H9 (cell line): ENCODE measurements around the gene C16orf90. TPM values are rescaled to one million over a fixed set of nuclear protein-coding genes. Genes with fewer than 3 reads are reported as not detected.

ENCODE experiments used
- DNase-seq: peaks from one replicate; pipeline ENCODE4 v3.0.0-alpha.2; 2017
- H2AFZ ChIP-seq: one replicate; pipeline ENCODE4 v1.6.1; 2013; ENCODE audit warnings: mild to moderate bottlenecking, low read length, control low read depth, moderate library complexity
- H2AK5ac ChIP-seq: 2 replicates; pipeline ENCODE4 v1.6.1; 2013; ENCODE audit warnings: low read length, control low read depth, mixed read lengths; ENCODE audit not compliant: insufficient read length
- H2BK120ac ChIP-seq: one replicate; pipeline ENCODE4 v1.6.1; 2013; ENCODE audit warnings: low read depth, mild to moderate bottlenecking, low read length, control low read depth, inconsistent platforms; ENCODE audit not compliant: poor library complexity, severe bottlenecking
- H2BK12ac ChIP-seq: 2 replicates; pipeline ENCODE4 v1.6.1; 2013; ENCODE audit warnings: low read length, control low read depth, mixed read lengths, low read depth; ENCODE audit not compliant: insufficient read length
- H2BK15ac ChIP-seq: 2 replicates; pipeline ENCODE4 v1.6.1; 2013; ENCODE audit warnings: low read depth, low read length, control low read depth
- H2BK20ac ChIP-seq: one replicate; pipeline ENCODE4 v1.6.1; 2013; ENCODE audit warnings: low read depth, mild to moderate bottlenecking, low read length, control low read depth, inconsistent platforms; ENCODE audit not compliant: poor library complexity, severe bottlenecking
- H2BK5ac ChIP-seq: 2 replicates; pipeline ENCODE4 v1.6.1; 2013; ENCODE audit warnings: low read length, control low read depth, mixed read lengths; ENCODE audit not compliant: insufficient read length
- H3K14ac ChIP-seq: 2 replicates; pipeline ENCODE4 v1.6.1; 2013; ENCODE audit warnings: low read length, control low read depth; ENCODE audit not compliant: insufficient read depth
- H3K18ac ChIP-seq: 2 replicates; pipeline ENCODE4 v1.6.1; 2013; ENCODE audit warnings: low read depth, mild to moderate bottlenecking, mixed read lengths, low read length, control low read depth; ENCODE audit not compliant: insufficient read length
- H3K23ac ChIP-seq: 2 replicates; pipeline ENCODE4 v1.6.1; 2013; ENCODE audit warnings: low read length, control low read depth, mixed read lengths, low read depth; ENCODE audit not compliant: insufficient read length
- H3K23me2 ChIP-seq: 2 replicates; pipeline ENCODE4 v1.6.1; 2013; ENCODE audit warnings: low read depth, mild to moderate bottlenecking, mixed read lengths, low read length, control low read depth; ENCODE audit not compliant: insufficient read length, poor library complexity, severe bottlenecking
- H3K27ac ChIP-seq: 2 replicates; pipeline ENCODE4 v1.5.1; 2013; ENCODE audit warnings: low read length, control low read depth, mixed read lengths, low read depth; ENCODE audit not compliant: insufficient read length
- H3K27me3 ChIP-seq: 2 replicates; pipeline ENCODE4 v1.6.1; 2013; ENCODE audit warnings: low read length, control low read depth, inconsistent platforms; ENCODE audit not compliant: insufficient read depth
- H3K4ac ChIP-seq: 2 replicates; pipeline ENCODE4 v1.6.1; 2013; ENCODE audit warnings: low read depth, mild to moderate bottlenecking, control low read depth, inconsistent platforms, low read length, moderate library complexity
- H3K4me1 ChIP-seq: 2 replicates; pipeline ENCODE4 v1.6.1; 2013; ENCODE audit warnings: low read length, control low read depth, inconsistent platforms; ENCODE audit not compliant: insufficient read depth
- H3K4me2 ChIP-seq: 2 replicates; pipeline ENCODE4 v1.6.1; 2013; ENCODE audit warnings: low read length, control low read depth, mixed read lengths; ENCODE audit not compliant: insufficient read length, insufficient read depth
- H3K56ac ChIP-seq: 2 replicates; pipeline ENCODE4 v1.6.1; 2013; ENCODE audit warnings: low read depth, mild to moderate bottlenecking, mixed read lengths, low read length, control low read depth; ENCODE audit not compliant: insufficient read length
- H3K79me1 ChIP-seq: 2 replicates; pipeline ENCODE4 v1.6.1; 2013; ENCODE audit warnings: low read depth, mild to moderate bottlenecking, moderate library complexity, low read length, control low read depth, inconsistent platforms; ENCODE audit not compliant: insufficient read depth, poor library complexity, severe bottlenecking
- H3K79me2 ChIP-seq: 2 replicates; pipeline ENCODE4 v1.6.1; 2013; ENCODE audit warnings: low read length, control low read depth, inconsistent platforms; ENCODE audit not compliant: insufficient read depth
- H3K9ac ChIP-seq: 2 replicates; pipeline ENCODE4 v1.6.1; 2013; ENCODE audit warnings: low read length, control low read depth, mixed read lengths; ENCODE audit not compliant: insufficient read length; ENCODE audit errors: extremely low read depth
- H3K9me3 ChIP-seq: one replicate; pipeline ENCODE4 v1.6.1; 2013; ENCODE audit warnings: low read depth, low read length, inconsistent platforms; ENCODE audit not compliant: control insufficient read depth
- H3T11ph ChIP-seq: one replicate; pipeline ENCODE4 v1.6.1; 2013; ENCODE audit warnings: mild to moderate bottlenecking, low read length, control low read depth, inconsistent platforms
- H4K20me1 ChIP-seq: one replicate; pipeline ENCODE4 v1.6.1; 2013; ENCODE audit not compliant: control insufficient read depth, insufficient read length, insufficient read depth
- H4K5ac ChIP-seq: 2 replicates; pipeline ENCODE4 v1.6.1; 2013; ENCODE audit warnings: low read depth, mild to moderate bottlenecking, mixed read lengths, low read length, control low read depth; ENCODE audit not compliant: insufficient read length
- H4K8ac ChIP-seq: replicated peaks from 2 replicates; pipeline ENCODE4 v1.6.1; 2013; ENCODE audit warnings: low read length, control low read depth, mixed read lengths, low read depth; ENCODE audit not compliant: insufficient read length
- H4K91ac ChIP-seq: 2 replicates; pipeline ENCODE4 v1.6.1; 2013; ENCODE audit warnings: low read depth, mild to moderate bottlenecking, moderate library complexity, mixed read lengths, low read length, control low read depth; ENCODE audit not compliant: insufficient read length
- H3K27ac Mint-ChIP-seq, 3 experiments: 2 replicates in 2 of 3; 3 replicates in 1 of 3; pipeline ENCODE4 v1.8.0; 2020 to 2021; ENCODE audit warnings: mixed read lengths in 3 of 3, mild to moderate bottlenecking in 1 of 3, moderate library complexity in 1 of 3
- H3K27me3 Mint-ChIP-seq: 2 replicates; pipeline ENCODE4 v1.8.0; 2021; ENCODE audit warnings: low read depth, mild to moderate bottlenecking, moderate library complexity, mixed read lengths
- H3K36me3 Mint-ChIP-seq, 3 experiments: 2 replicates in 2 of 3; 3 replicates in 1 of 3; pipeline ENCODE4 v1.8.0; 2020 to 2021; ENCODE audit warnings: low read depth in 3 of 3, mixed read lengths in 3 of 3; ENCODE audit not compliant: insufficient read depth in 1 of 3
- H3K4me1 Mint-ChIP-seq, 2 experiments: 2 replicates each; pipeline ENCODE4 v1.8.0; 2020; ENCODE audit warnings: mixed read lengths in 2 of 2
- H3K4me3 Mint-ChIP-seq, 2 experiments: 2 replicates in 1 of 2; 3 replicates in 1 of 2; pipeline ENCODE4 v1.8.0; 2020 to 2021; ENCODE audit warnings: mild to moderate bottlenecking in 2 of 2, mixed read lengths in 2 of 2, moderate library complexity in 1 of 2
- H3K9me3 Mint-ChIP-seq, 2 experiments: 2 replicates in 1 of 2; 3 replicates in 1 of 2; pipeline ENCODE4 v1.8.0; 2020; ENCODE audit warnings: mild to moderate bottlenecking in 2 of 2, mixed read lengths in 2 of 2, moderate library complexity in 1 of 2
- CTCF ChIP-seq: fragments of 200-600 bp; sonication (generic); conservative IDR thresholded peaks from 3 replicates; pipeline ENCODE4 v1.8.0; 2021; ENCODE audit warnings: antibody characterized with exemption, mild to moderate bottlenecking
- WGBS: extraction: QIAGEN DNeasy Blood & Tissue Kit; methylation state at CpG from one replicate; pipeline ENCODE4 v1.1.7; 2013; ENCODE audit warnings: missing lambda C conversion rate, low lambda C conversion rate, mixed read lengths; ENCODE audit not compliant: insufficient read length; ENCODE audit errors: extremely low coverage; 5-methylcytosine and 5-hydroxymethylcytosine counted together
- total RNA-seq: library from RNA; stranded (reverse); gene quantifications from 2 replicates; pipeline ENCODE4 v1.2.1, GENCODE V29; 2021

Gene C16orf90
- total RNA-seq, 1 experiment from 2014 or later = not detected

DNA sequence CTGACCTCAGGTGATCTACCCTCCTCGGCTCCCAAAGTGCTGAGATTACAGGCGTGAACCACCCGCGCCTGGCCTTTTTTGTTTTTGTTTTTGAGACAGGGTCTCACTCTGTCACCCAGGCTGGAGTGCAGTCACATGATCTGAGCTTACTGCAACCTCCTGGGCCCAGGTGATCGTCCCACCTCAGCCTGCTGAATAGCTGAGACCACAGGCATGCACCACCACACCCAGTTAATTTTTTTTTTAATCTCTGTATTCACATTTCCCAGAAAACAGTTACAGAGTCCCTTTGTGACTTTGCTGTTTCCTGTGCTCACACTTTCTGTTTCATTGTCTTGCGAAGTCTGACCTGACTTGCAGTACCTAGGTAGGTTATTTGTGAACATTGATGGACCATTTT, 8.2 kb upstream of the C16orf90 start:
- Histone ChIP-seq H4K91ac (no peak overlapping the region), H3K23ac (no peak overlapping the region), H3K9ac (peak overlapping the region; percentile 40), H2AK5ac (no peak overlapping the region), H2BK15ac (no peak overlapping the region), H3K23me2 (peaks cover 4% of the 10 kb centered on the region), H4K8ac (no peak overlapping the region), H3K27ac (no peak overlapping the region), H3K9me3 (no peaks in the 10 kb centered on the region), H3K18ac (no peak overlapping the region), H2AFZ (no peak overlapping the region), H4K5ac (no peak overlapping the region), H3K27me3 (no peaks in the 10 kb centered on the region), H2BK120ac (no peak overlapping the region), H3K79me2 (no peaks in the 10 kb centered on the region), H2BK5ac (no peak overlapping the region), H2BK12ac (no peak overlapping the region), H2BK20ac (no peak overlapping the region), H3K4me1 (no peaks in the 10 kb centered on the region; the same call in 1 of the 2 replicates), H3T11ph (no peak overlapping the region), H3K4me2 (no peak overlapping the region), H3K56ac (no peak overlapping the region), H3K4ac (no peak overlapping the region), H3K79me1 (no peaks in the 10 kb centered on the region), H4K20me1 (no peaks in the 10 kb centered on the region), H3K14ac (no peak overlapping the region)
- no peak for DNase-seq
- 0 out of 7 replicates have a peak overlapping the region, but pooled peaks of 1 of the 3 experiments have one; percentile 40 for H3K27ac Mint-ChIP-seq
- no peak for TF ChIP-seq CTCF
- H3K9me3 Mint-ChIP-seq = no peaks in the 10 kb centered on the region
- WGBS = no CpG with 5 or more reads among the region's 6 CpGs
- no peak overlapping the region; a peak in 1 of 5 replicates for H3K4me3 Mint-ChIP-seq
- H3K36me3 Mint-ChIP-seq = peaks cover 8 to 26% (median 8%) of the 10 kb centered on the region in 3 experiments; a peak in 5 of 7 replicates
- peaks cover 12 to 16% of the 10 kb centered on the region in 2 experiments for H3K4me1 Mint-ChIP-seq
- H3K27me3 Mint-ChIP-seq = peaks cover 10% of the 10 kb centered on the region; the same call in 1 of the 2 replicates
